HG02852 (cell line): ENCODE results near the gene STAB2.

ENCODE experiments used
- ATAC-seq: cut with Tn5 transposase; IDR thresholded peaks from one replicate; pipeline ENCODE4 v1.9.1; 2021; ENCODE audit warnings: mild to moderate bottlenecking, moderate library complexity; ENCODE audit not compliant: unreplicated experiment

Gene STAB2

DNA sequence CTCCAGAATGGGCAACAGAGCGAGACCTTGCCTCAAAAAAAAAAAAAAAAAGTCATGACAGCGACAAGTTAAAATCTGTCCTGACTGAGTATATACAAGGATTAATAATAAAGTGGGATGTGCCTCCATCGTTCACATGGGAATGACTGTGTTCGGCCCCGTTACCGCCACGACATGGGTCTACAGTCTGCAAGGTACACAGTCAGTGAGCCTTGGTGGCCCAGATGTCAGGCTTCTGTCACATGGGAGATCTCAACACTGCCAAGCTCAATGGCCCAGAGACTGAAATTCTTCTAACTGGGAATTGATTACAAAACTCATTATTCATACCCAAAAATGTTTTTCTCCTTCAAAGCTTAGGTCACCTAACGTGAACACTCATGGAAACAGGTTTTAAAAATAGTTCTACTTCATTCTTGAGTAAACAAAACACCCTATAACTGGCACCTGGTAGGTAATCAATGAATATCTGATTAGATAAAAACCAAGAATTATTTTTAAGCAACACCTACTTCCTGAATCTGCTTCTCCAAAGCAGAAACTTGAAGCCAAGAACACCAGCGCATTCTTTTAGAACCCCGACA is 188.0 kb downstream of the STAB2 start:
- ATAC-seq = no peak

- ATAC-seq = no peak
Measured at GRCh38 chr12:103778781-103779180, 191.7 kb downstream of the STAB2 start.

DNA sequence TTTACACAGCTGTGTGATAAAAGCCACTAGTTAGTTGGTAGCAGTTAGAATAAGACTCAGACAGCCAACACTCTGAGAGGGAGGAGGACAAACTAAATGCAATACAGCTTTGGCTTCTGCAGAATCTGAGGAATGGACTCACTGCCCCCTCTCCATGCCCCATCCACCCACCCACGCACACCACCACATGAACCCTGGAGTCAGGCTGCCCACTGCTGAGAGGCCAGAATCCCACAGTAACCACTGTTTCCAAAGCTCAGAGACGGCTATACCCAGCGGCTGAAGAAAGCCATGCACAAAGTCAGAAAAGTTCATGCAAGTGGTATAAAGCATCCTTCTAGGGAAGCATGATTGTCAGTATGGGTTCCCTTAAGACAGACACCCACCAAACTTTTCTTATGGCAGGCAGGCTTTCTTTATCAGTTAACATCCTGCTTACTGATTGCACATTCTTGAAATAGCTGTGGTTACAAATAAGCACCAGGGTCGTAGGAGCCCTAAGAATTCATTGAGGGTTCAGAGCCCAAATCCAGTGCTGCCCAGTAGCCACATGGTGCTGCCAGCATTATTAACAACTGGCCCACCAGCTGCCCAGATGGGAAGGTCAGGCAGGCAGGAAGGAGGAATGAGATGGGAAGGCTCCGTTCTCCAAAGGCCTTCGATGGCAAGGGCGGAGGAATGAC is 192.5 kb downstream of the STAB2 start:
- ATAC-seq = no peak

GRCh38 chr12:103780093-103780440 is 193.0 kb downstream of the STAB2 start:
- no peak for ATAC-seq

DNA sequence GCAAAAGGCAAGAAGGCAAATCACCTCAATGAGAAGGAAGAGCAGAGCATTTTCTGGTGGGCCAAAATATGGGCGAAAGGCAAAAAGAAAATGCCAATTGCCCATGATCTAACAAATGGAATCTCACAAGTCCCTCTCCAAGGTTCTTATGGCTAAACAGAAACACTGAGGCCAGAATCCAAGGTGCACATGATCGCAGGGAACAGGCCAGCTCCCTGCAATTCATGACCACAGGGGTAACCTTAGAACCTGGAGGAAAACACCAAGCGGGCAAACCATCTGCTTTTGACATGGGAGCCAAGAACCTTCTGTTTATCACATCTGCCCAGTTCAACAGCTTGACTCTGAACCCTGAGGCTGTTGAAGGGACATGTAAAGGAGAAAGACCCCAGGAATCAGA is 193.9 kb downstream of the STAB2 start:
- ATAC-seq = no peak

GRCh38 chr12:103782399-103782798 is 195.3 kb downstream of the STAB2 start:
- no peak for ATAC-seq

GRCh38 chr12:103783744-103784664 is 196.9 kb downstream of the STAB2 start:
- no peak for ATAC-seq

DNA sequence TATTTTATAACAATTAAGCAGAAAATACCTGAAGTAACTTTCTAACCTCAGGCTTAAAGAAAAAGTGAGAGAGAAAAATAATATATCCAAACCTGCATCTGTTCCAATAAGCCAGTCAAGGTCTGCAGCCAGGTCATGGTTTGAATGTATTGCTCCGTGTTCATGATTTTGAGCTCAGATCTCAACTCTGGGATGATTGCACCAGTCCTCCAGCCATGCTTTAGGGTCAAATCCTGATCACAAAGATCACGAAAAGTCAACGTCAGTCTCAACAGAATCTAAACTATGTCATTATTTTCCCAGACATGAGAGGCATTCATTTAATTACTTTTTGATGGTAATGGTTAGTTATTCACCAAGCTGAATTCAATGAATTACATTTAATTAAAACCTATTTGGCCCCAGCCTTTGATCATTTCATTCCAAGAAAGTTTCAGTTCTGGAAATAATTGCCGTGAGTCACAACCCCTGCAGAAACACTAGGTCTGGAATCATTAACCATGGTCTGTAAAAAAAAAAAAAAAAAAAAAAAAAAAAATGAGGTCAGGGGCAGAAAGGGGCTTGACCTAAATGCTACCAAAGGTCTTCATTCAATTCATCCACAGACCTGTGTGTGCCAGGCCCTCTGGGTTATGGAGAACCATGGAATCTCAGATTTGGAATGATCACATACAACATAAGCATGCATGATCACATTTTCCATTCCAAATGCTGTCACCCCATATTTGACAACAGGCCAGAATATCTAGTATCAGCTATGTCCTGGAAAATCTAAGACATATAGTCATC is 198.4 kb downstream of the STAB2 start:
- ATAC-seq = no peak

- ATAC-seq = no peak
Measured at GRCh38 chr12:103786201-103786600, 199.1 kb downstream of the STAB2 start.

- no peak for ATAC-seq
Measured at GRCh38 chr12:103791350-103791920, 204.4 kb downstream of the STAB2 start.

GRCh38 chr12:103793046-103793445 is 206.0 kb downstream of the STAB2 start:
- ATAC-seq = no peak

DNA sequence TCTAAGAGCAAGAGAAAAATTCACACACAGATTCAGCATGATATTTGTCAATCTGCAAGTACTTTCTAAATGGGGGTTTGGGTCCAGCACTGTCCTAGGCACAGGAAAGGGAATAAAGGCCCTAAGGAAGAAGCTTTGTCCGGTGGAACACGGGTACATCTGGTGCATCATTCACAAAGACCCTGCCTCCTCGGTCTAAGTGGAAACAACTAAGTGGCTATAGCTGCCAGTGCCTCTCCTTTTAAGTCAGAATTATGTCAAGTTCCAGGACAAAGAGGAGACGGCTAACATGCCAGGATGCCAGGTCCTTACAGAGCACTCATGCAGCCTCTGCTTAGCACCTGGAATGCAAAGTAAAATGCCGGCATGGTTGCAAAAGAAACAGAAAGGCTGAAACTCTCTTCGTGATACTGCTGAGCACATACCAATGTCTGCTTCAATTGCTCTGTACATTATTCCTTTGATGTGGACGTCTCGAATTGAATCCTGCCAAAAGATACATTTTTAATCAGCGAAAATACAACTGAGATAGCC is 206.5 kb downstream of the STAB2 start:
- ATAC-seq = no peak

DNA sequence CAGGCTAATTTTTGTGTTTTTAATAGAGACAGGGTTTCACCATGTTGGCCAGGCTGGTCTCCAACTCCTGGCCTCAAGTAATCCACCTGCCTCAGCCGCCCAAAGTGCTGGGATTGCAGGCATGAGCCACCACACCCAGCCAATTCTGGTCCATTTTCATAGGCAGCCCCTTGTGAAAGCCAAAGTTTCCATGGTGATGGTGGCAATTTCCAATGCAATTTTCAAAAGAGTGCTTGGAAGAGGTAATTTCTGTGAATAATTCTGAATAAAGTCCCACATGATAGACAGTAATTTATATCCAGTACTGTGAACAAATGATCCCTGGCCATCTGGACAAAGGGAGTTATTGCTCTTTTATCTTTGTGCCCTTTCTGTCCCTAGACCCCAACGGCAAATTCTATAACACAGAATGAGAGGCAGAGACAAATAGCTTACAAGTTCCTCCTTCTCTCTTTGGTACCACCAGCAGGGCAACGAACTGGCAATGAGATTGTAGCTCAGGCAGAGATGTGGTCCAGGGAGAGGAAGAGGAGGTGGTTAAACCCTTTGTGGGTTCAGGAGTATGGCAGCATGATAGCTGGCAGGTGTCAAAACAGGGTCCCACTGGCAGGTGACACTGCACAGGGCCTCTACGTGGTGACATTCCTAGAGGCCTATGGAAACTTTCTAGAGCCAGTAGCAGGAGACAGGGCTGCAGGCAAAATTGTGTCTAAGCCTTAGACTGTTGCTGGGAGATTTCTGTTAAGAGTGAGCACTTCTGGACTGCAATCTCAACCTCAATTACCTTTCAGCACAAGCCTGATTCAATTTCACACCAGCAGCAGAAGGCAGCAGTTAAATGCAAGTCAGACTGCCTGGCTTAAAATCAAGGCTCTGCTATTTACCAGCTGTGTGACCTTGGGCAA is 207.5 kb downstream of the STAB2 start:
- ATAC-seq = no peak

DNA sequence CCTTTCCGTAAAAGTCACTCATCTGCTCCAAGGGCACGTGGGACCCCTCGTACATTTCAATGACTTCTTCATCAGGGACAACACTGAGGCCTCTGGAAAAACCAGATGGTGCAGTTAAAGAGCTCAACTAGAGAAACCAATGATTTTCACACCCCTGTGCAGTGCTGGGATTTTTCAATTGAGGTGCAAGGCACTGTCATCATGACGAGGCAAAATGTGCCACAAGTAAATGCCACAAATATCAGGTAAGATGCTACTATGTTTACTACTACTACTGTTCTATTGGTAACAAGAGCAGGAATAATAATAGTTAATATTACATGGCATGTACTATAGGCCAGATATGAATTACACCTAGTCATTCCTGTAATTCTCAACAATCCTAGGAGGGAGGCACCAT is 211.5 kb downstream of the STAB2 start:
- no peak for ATAC-seq

- no peak for ATAC-seq
Measured at GRCh38 chr12:103799504-103799856, 212.4 kb downstream of the STAB2 start.

- no peak for ATAC-seq
Measured at GRCh38 chr12:103799857-103800771, 213.0 kb downstream of the STAB2 start.

- no peak for ATAC-seq
Measured at GRCh38 chr12:103801709-103802585, 214.9 kb downstream of the STAB2 start.

GRCh38 chr12:103802586-103802886 is 215.5 kb downstream of the STAB2 start:
- ATAC-seq = no peak
